Caki2 (cell line): ENCODE measurements around the gene ACOT13. TPM values are rescaled to one million over a fixed set of nuclear protein-coding genes. Genes with fewer than 3 reads are reported as not detected.
A peak's percentile ranks its signal among the peaks of the same experiment; 100 is the strongest.
"Not testable (repeated sequence)": the region's sequence is repeated elsewhere in the genome, so short reads cannot be mapped to it uniquely, and the experiment has no call there.

Experiments
- DNase-seq: peaks from one replicate; pipeline ENCODE4 v3.0.0-alpha.2; 2015; ENCODE audit warnings: low read depth
- in situ Hi-C: cut with HindIII; loops from 2 replicates; pipeline ENCODE4 v1.10.0; 2016; ENCODE audit warnings: low sequenced_read_pairs, low pct_unique_long_range_greater_than_20kb, mixed read lengths
- total RNA-seq: library from RNA; depleted of rRNA; stranded (reverse); fragments of >200 nt; shearing (Covaris generic); gene quantifications from 2 replicates; pipeline ENCODE4 v1.2.3, GENCODE V29; 2014; ENCODE audit warnings: low replicate concordance

Gene ACOT13
- total RNA-seq, 1 experiment from 2014 or later = 56.4 TPM

DNA sequence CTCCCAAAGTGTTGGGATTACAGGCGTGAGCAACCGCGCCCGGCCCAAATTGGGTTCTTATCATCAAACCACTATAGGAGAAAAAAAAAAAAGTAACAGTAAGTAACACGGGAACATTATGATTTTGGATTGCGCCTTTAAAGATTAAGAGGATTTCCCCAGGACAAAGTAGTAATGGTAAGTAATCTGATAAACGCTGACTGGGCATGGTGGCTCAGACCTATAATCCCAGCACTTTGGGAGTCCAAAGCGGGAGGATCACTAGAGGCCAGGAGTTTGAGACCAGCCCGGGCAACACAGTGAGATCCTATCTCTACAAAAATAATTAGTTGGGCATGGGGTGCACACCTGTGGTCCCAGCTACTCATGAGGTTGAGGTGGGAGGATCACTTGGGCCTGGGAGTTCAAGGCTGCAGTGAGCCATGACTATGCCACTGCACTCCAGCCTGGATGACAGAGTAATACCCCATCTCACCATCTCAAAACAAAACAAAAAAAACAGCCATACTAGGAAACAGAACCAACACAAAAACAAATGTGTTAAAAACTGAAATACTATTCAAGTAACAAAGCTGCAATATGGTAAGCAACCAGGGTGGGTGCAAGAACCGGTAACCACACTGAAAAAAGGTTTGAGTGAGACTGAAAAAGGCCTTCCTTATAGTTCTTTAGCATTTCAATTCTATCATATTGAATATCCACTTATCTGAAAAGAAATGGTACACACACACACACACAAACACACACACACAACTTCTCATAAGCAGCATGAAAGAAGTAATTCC, 43.8 kb downstream of the ACOT13 start:
- in situ Hi-C loops = no loop called here
- no peak for DNase-seq

DNA sequence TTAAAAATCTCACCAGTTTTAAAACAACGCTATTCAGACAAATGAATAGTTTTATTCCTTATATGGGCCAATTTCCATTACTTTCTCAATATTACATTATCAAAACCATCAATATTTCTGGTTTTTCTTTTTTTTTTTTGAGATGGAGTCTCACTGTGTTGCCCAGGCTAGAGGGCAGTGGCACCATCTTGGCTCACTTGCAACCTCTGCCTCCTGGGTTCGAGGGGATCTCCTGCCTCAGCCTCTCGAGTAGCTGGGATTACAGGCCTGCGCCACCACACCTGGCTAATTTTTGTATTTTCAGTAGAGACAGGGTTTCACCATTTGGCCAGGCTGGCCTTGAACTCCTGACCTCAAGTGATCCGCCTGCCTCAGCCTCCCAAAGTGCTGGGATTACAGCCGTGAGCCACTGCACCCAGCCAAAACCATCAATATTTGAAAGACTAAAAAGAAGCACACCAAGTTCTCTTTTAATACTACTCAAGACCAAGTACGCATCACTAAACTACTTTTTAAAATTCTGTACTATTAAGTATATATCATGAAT, 49.8 kb downstream of the ACOT13 start:
- in situ Hi-C loops, DNase-seq: not testable (repeated sequence)

GRCh38 chr6:24718449-24719124, 51.7 kb downstream of the ACOT13 start:
- no peak for DNase-seq
- in situ Hi-C loops = no loop called here

DNA sequence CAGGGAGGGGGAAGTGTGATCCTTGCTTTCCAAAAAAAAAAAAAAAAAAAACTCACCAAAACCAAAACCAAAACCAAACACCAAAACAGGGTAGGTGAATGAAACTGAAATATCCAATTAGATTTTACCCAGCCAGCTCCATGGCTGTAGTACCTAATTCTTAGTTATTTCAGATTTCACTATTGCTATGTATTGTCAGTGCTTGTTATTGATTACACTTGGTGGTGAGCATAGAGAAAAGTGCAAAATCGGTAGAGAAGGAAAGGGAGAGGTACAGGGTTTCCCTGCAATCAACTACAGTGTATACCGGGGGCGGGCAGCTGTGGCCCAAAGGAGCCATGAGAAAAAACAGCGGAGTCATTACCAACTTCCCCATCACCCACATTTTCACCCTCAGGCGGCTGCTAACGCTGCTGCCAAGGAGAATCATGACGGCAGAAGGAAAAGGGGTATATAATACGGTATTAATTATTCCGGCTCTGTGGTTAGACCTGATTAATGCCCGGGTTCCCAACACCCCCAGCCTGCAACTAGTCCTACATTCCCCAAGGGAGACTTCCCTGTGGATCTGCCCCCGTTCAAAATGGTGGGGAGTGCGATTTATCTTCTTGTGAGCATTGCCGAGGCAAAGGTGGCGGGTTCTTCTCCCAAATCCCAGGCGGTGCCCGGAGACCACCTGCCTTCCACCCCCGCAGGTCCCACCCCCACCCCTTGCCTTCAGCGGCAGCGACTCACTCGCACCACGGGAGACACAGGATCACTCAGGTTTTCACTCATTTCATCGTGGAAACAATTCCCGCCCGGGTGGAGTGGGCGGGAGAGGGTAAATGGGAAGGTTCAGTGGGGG, 52.5 kb downstream of the ACOT13 start, which contains the start of gene C6orf62:
Gene C6orf62 (minus strand): TSS at position 30 of the 847 bp plus-strand sequence. CDS start 486 bp downstream, outside the sequence.
- DNase-seq = peak; percentile 50
- in situ Hi-C loops = no loop called here

DNA sequence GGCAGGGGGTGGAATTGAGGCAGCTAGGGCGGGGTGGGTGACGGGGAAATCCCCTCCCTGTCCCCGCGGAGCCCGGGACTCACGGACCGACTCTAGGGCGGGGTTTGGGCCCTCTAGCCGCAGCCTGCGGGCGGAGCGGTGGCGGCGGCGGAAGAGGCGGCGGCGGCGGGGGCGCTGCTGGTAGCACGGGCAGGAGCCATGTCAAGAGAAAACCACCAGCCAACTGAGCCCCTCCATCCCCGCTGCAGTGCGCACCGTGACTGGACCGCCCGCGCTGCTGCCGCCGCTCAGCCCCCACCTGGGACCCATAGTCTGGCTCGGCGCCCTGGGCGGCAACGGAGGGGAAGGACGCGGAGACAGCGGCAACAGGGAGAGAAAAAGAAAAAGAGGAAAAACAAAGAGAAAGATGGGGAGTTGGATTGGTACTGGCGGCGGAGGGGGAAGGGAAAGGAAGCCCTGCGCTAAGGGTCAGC, 53.3 kb downstream of the ACOT13 start:
- DNase-seq = no peak
- in situ Hi-C loops = no loop called here

DNA sequence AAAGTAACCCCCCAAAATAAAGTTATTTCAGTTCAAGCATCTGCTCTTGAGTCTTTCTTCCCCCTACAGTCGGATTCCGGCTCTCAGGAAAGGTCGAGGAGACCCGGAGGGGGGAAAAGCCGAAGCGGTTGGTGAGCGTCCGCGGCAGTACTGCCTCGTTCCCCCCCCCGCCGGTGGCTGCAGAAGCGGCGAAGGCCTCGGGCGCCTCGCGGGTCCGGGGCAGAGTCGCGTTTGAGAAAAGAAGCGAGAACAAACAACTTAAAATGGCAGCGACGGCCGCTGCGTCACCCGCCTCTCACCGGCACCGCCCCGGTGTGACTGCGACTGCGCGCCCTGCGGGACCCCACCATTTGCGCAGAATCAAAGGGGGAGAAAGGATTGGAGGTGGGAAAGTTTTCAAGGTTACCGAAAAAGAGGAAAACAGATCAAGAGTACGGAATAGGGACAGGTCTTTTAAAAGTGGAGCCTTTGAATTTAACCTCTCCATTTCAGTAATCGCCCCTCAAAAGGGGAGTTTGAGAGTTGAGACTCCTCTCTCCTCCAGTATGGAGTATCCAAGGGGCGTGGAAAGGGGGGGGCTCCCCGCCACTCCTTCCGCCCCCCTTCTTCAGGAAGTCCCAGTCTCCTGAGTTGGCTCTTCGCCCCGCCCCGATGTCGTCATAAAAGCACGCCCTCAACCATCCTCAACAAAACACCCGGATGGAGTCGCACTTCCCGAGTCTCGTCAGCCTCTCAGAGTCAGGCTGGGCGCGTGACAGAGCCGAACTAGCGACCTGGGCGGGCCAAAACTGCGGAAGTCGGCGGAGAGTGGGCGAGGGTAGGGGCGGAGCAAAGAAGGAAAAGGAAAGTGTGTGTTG, 54.0 kb downstream of the ACOT13 start:
- peak; percentile 100 for DNase-seq
- in situ Hi-C loops = no loop called here

DNA sequence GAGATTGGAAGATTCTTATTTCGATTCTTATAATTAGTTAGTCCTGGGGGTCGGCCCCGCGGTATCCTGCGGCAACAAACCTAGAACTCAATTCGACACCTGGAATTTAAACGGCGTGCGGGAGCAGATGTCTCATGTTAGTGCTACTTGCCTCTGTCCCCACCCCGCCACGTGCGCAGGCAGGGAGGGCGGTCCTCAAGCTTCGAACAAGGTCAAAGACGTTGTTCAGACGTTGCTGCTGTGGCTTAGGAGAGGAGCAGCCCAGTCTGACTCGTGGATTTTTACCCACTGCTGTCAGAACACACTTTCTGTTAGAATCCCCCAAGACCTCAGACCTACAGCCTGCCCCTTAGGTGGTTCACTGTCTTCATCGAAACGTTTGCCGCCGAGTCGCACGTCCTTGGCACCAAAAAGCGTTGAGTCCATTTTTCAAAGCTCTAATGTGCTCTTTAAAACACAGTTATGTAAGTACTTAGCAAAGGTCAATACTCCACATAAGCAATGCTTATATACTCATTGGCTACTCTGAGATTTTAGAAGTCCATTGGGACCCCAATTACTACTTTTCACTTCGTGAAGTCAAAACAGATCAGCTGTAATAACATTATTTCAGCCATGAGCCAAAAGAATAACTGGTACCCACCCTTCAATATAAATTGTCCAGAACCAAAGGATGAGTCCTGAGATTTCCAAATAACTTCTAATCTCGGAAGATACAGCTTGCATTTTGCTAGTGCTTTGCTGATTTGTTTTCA, 54.8 kb downstream of the ACOT13 start:
- DNase-seq = peak; percentile 18
- in situ Hi-C loops = no loop called here

- DNase-seq = no peak
- in situ Hi-C loops = no loop called here
Measured at GRCh38 chr6:24723270-24723669, 56.4 kb downstream of the ACOT13 start.

- DNase-seq, in situ Hi-C loops: not testable (repeated sequence)
Measured at GRCh38 chr6:24730653-24731052, 63.8 kb downstream of the ACOT13 start.

DNA sequence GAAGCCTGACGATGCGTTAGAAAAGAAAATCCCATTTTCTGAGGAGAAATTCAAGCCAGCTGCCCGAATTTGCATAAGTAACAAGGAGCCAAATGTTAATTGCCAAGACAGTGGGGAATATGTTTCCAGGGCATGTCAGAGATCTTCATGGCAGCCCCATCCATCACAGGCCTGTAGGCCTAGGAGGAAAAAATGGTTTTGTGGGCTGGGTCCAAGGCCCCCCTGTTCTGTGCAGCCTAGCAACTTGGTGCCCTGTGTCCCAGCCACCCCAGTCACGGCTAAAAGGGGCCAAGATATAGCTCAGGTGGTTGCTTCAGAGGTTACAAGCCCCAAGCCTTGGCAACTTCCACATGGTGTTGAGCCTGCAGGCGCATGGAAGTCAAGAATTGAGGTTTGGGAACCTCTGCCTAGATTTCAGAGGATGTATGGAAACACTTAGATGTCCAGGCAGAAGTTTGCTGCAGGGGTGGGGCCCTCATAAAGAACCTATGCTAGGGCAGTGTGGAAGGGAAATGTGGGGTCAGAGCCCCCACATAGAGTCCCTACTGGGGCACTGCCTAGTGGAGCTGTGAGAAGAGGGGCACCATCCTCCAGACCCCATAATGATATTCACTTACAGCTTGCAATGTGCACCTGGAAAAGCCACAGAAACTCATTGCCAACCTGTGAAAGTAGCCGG, 64.7 kb downstream of the ACOT13 start:
- in situ Hi-C loops, DNase-seq: not testable (repeated sequence)

DNA sequence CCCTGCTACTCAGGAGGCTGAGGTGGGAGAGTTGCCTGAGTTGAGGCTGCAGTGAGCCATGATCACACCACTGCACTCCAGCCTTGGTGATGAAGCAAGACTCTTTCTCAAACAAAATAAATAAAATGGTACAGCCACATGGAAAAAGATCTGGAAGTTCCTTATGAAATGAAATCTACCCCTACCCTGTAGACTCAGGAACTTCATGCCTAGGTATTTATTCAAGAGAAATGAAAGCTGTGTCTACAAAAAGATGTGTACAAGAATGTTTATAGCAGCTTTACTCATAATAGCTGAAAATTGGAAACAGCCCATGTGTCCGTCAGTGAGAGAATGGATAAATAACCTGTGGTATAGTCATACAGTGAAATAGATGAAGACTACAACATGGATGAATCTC, 67.3 kb downstream of the ACOT13 start:
- DNase-seq = no peak
- in situ Hi-C loops = no loop called here

DNA sequence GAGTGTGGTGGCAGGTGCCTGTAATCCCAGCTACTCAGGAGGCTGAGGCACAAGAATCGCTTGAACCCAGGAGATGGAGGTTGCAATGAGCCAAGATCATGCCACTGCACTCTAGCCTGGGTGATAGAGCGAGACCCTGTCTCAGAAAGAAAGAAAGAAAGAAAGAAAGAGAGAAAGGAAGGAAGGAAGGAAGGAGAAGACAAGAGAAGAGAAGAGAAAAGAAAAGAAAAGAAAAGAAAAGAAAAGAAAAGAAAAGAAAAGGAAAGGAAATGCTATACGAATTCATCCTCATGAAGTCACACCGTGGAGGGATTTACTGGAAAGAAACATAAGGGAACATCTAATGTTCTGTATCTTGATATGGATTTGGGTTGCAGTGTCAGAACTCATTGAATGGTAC, 67.8 kb downstream of the ACOT13 start:
- DNase-seq, in situ Hi-C loops: not testable (repeated sequence)

DNA sequence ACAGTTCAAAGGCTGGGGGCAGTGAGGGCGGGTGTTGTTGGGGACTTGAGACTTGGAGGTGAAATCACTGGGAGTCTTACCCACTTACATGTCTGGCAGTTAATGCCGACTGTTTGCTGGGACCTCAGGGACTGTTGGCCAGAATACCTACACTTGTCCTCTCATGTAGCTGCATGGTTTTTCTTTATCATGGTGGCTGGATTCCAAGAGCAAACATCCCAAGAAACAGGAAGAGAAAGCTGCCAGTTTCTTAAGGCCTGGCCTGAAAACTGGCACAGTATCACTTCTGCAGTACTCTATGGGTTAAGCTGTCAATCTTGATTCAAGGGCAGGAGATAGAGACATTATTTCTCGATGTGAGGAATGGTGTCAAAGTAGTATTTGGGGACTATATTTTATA, 71.9 kb downstream of the ACOT13 start:
- in situ Hi-C loops = no loop called here
- no peak for DNase-seq

DNA sequence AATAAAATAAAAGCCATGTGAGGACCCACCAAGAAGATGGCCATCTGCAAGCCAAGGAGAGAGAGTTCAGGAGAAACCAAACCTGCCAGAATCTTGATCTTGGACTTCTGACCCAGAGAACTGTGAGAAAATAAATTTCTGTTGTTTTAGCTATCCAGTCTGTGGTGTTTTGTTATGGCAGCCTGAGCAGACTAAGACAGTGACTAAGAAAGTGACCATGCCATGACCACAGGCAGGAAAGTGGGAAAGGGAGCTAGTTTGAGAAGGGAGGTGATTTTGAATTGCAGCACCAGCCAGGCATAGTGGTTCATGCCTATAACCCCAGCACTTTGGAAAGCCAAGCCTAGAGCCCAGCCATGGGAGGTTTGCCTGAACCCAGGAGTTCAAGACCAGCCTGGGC, 74.0 kb downstream of the ACOT13 start:
- no peak for DNase-seq
- in situ Hi-C loops = no loop called here

GRCh38 chr6:24742216-24742738, 75.4 kb downstream of the ACOT13 start:
- in situ Hi-C loops = no loop called here
- no peak for DNase-seq

GRCh38 chr6:24743265-24743943, 76.5 kb downstream of the ACOT13 start:
- peak; percentile 83 for DNase-seq
- in situ Hi-C loops = no loop called here
